ENCODE data around the gene PCDHA1.

The PCDHA1 gene

GRCh38 chr5:140923601-140924000, 137.7 kb downstream of the PCDHA1 start:
- no peak for DNase-seq (ENCODE audit: low spot score)

DNA sequence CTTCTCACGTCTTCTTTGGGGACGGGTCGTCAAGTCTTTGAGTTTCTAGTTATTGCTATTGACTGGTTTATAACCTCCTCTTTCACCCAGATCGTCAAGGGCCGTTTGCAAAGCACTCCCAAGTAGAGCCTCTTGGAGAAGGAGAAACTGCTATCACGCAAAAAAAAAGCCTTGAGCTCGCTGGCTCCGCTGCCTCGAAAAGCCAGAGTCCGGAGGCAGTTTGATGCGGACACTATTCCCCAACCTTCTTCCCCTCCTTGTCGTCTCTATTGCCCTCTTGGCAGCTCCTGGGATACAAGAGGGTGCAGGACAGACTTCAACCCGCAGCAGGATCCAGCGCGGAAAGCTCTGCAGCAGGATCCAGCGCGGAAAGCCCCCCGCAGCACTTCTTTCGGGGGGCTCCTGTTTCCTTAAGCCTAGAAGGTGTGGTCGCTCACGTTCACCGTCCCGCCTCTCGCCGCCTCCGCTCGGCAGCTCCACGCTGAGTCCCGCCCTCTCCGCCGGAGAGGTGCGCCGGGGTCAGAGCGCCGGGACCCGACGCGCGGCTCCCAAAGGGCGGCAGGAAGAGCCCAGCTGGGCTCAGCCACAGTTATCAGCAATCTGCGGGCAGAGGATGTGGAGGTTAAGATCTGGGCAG, 140.0 kb downstream of the PCDHA1 start, which contains the start of gene PCDHAC1:
Gene PCDHAC1, plus strand, starts transcription at position 494 of the 637 bp plus-strand sequence. CDS start 594 bp downstream, outside the sequence.
- peak; percentile 48 for DNase-seq (ENCODE audit: low spot score)

GRCh38 chr5:140926443-140927227, 140.7 kb downstream of the PCDHA1 start:
- DNase-seq (ENCODE audit: low spot score) = peak; percentile 72

GRCh38 chr5:140927228-140927573, 141.3 kb downstream of the PCDHA1 start:
- no peak for DNase-seq (ENCODE audit: low spot score)

DNA sequence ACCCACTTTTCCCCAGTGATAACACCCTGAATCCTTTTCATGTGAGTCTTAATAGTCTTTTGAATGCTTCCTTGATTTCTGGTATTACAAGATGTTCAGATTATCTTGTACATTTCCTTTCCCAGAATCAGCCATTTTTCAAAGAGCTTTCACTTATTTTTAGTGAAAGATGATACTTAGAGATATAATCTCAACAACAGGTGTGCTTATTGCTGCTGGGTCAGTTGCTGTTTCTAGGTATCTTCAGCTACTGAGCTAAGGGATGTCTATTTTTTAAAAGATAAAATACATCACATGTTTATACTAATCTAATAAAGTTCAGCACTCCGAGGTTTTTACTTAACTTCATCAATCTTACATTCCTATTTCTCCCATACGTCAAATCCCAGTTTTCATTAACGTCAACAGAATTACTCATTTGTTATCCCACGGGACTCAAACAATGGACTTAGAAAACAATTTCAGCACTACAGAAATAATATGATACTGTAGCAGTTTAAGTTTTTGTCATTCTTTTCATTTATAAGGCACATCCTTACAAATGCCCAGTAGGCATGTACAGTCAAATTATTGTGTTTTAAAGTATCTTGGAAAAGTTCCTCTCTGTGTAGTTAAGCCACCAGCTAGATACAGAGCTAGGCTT, 149.1 kb downstream of the PCDHA1 start:
- no peak for DNase-seq (ENCODE audit: low spot score)

- no peak for DNase-seq (ENCODE audit: low spot score)
Observed at GRCh38 chr5:140946578-140946977, 160.6 kb downstream of the PCDHA1 start.

GRCh38 chr5:140951636-140952035, 165.7 kb downstream of the PCDHA1 start:
- no peak for DNase-seq (ENCODE audit: low spot score)

GRCh38 chr5:140953234-140953633, 167.3 kb downstream of the PCDHA1 start:
- no peak for DNase-seq (ENCODE audit: low spot score)

GRCh38 chr5:140962190-140962589, 176.2 kb downstream of the PCDHA1 start:
- no peak for DNase-seq (ENCODE audit: low spot score)

DNA sequence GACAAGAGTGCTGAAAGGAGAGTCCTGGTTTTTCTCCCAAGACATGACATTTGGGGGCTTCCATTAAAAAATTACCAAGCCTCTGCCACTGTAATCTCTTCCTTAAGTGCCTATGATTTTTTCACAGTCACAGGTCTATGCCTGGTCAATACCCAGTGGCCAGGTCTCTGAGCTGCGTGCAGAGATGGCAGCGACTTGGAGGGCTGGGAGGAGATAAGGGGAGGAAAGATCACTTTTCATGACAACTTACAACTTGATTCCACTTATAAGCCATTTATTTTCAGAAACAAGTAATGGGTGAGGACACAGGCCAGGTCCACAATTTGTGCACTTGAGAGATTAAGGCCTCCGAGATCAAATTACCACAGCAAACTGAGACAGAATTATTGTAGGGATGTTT, 178.4 kb downstream of the PCDHA1 start:
- no peak for DNase-seq (ENCODE audit: low spot score)

DNA sequence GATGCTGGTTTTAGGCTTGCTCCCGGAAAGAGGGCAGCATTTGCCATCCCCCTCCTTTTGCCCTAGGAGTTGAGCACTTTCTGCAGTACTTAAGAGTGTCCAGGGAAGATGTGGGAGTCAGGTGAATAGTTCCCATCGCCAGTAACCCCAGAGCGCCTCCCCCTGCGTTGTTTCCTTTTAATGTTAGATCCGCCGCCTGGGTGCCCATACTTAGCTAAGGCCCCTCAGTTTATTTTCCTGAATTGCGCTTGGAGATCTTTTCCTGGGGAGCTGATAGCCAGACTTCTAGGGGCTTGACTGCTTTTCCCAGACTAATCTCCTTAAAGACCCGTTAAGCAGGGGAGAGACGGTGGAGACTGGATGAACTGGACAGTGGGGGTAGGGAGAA, 180.0 kb downstream of the PCDHA1 start:
- no peak for DNase-seq (ENCODE audit: low spot score)

GRCh38 chr5:140966293-140967225, 180.6 kb downstream of the PCDHA1 start, which contains the start of gene PCDHAC2:
PCDHAC2 (plus strand) TSS chr5:140966476; CDS start chr5:140966767, 291 bp downstream.
- no peak for DNase-seq (ENCODE audit: low spot score)

DNA sequence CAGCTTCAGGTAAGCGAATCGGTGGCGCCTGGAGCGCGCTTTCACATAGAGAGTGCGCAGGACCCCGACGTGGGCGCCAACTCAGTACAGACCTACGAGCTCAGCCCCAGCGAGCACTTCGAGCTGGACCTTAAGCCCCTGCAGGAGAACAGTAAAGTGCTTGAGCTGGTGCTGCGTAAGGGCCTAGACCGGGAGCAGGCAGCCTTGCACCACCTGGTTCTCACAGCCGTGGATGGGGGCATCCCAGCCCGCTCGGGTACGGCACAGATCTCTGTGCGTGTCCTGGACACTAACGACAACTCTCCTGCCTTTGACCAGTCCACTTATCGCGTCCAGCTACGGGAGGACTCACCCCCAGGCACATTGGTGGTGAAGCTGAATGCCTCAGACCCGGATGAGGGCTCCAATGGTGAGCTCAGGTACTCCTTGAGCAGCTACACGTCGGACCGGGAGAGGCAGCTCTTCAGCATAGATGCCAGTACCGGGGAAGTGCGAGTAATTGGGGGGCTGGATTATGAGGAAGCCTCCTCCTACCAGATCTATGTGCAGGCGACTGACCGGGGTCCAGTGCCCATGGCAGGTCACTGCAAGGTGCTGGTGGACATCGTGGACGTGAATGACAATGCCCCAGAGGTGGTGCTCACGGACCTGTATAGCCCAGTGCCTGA, 181.4 kb downstream of the PCDHA1 start:
- DNase-seq (ENCODE audit: low spot score) = no peak

- DNase-seq (ENCODE audit: low spot score) = no peak
Observed at GRCh38 chr5:140969880-140970279, 183.9 kb downstream of the PCDHA1 start.

GRCh38 chr5:140973550-140973949, 187.6 kb downstream of the PCDHA1 start:
- no peak for DNase-seq (ENCODE audit: low spot score)

DNA sequence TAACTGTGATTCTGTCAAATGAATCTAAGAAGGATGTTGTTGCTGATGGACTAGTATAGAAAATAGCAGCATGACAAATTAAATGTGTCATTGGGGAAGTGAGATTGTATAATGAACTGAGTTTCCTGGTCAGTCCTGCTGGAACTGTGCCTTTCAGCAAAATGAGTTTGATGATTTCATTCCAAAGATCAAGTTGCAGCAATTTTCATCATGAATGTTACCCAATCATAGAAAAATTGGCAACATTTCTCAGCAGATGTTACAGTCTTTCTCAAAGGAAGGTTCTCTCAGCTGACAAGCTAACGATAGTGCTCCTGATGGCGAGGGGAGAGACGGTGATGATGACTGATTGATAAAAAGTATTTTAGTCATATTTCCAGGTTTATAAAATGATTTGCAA, 191.1 kb downstream of the PCDHA1 start:
- no peak for DNase-seq (ENCODE audit: low spot score)

DNA sequence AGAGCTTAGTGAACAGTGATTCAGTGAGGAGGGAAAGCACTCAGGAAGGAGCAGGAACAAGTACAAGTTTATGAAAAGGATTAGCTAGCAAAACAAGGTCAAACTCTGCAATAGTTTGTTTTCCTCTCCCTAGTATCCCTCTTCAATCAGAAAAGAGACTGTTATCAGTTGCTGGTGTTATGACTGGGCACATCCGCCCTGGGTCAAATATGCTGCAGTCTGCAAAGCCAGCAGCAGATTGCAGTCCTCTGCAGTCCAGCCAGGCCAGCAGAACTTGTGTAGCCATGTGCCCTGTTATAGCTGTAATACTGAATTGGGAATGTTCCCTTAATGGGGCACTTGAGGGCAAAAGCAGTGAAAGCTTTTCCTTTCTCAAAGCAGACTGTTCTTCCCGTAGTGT, 192.3 kb downstream of the PCDHA1 start:
- peak; percentile 7 for DNase-seq (ENCODE audit: low spot score)

DNA sequence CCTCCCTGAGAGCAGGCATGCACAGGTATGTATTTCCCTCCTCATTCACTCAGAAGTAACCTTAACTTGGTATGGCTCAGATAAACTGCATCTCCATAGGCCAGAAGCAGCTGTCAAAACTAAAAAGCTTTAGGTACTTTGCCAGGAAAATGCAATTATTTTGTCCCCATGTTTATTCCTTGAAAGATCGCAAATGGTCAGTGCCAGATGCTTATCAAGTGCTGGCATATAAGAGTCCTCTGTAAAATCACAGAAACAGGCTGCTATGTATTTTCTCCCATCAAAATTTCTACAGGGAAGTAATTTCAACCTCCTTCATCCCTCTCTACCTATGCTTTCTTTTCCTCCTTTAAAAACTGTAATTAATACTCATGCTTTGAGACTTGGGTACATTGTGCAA, 193.0 kb downstream of the PCDHA1 start:
- no peak for DNase-seq (ENCODE audit: low spot score)

- no peak for DNase-seq (ENCODE audit: low spot score)
Observed at GRCh38 chr5:140982083-140982716, 196.3 kb downstream of the PCDHA1 start.

DNA sequence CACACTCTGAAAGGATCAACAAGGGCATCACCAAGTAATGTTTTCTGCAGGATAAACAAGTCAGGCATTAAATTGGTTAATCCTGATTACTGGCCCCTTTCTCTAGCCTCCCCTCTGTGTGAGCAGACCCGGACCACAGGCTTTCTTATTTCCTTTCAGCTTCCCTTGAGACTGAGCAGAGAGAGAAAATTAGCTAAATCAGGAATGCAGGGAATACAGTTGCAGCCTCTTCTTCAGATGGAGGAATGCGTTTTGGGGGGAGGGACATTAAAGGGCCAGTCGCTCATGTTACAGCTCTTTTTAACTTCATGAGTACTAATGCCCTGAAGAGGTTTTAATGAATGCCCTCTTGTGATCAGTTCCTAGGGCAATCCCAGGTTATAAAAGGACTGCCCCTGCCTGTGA, 200.2 kb downstream of the PCDHA1 start:
- DNase-seq (ENCODE audit: low spot score) = no peak

GRCh38 chr5:140988100-140988499, 202.2 kb downstream of the PCDHA1 start:
- DNase-seq (ENCODE audit: low spot score) = no peak

Measured in HuH-7 (cell line).